Transverse colon (tissue), 4 donors: ENCODE data around the gene ZKSCAN1. TPM values are rescaled to one million over a fixed set of nuclear protein-coding genes. Genes with fewer than 3 reads are reported as not detected.

Experiments
- DNase-seq: peaks from one replicate; pipeline ENCODE4 v3.0.0-alpha.2; 2019
- H3K27ac ChIP-seq, 4 donors: fragments of 200-600 bp; sonication (generic); 2 replicates each; pipeline ENCODE4 v1.5.1; 2016 to 2018; ENCODE audit warnings: inconsistent platforms in 4 of 4
- H3K27me3 ChIP-seq: fragments of 200-600 bp; sonication (generic); 2 replicates; pipeline ENCODE4 v1.5.1; 2017; ENCODE audit warnings: inconsistent platforms
- H3K36me3 ChIP-seq, 4 donors: fragments of 200-600 bp; sonication (generic); 2 replicates each; pipeline ENCODE4 v1.5.1; 2017 to 2019; ENCODE audit warnings: inconsistent platforms in 4 of 4
- H3K4me1 ChIP-seq, 4 donors: fragments of 200-600 bp; sonication (generic); 2 replicates each; pipeline ENCODE4 v1.5.1; 2017 to 2020; ENCODE audit warnings: inconsistent platforms in 4 of 4
- H3K4me3 ChIP-seq, 4 donors: fragments of 200-600 bp; sonication (generic); 1 replicate in 1 of 4; 2 replicates in 3 of 4; pipeline versions ENCODE4 v1.5.1 to v1.6.1; 2017 to 2019; ENCODE audit warnings: inconsistent platforms in 4 of 4
- H3K9me3 ChIP-seq, 2 donors: fragments of 200-600 bp; sonication (generic); 2 replicates each; pipeline ENCODE4 v1.5.1; 2017 to 2019; ENCODE audit warnings: inconsistent platforms in 2 of 2
- CTCF ChIP-seq, 5 experiments: fragments of 200-600 bp in 3 of 5; fragments of 450-650 bp in 2 of 5; sonication (generic) in 3 of 5; IDR thresholded peaks; 1 replicate in 2 of 5; 2 replicates in 3 of 5; pipeline ENCODE4 v1.5.1; 2016 to 2017; ENCODE audit warnings: antibody characterized with exemption in 5 of 5, inconsistent platforms in 3 of 5, mild to moderate bottlenecking in 2 of 5, moderate library complexity in 1 of 5
- EP300 ChIP-seq: sonication (generic); formaldehyde crosslinking; IDR thresholded peaks from one replicate; pipeline ENCODE4 v1.6.1; 2017; ENCODE audit warnings: antibody characterized with exemption, low read depth
- POLR2A ChIP-seq: fragments of 450-650 bp; IDR thresholded peaks from one replicate; pipeline ENCODE4 v1.6.1; 2016; ENCODE audit warnings: antibody characterized with exemption, mild to moderate bottlenecking, moderate library complexity
- POLR2AphosphoS5 ChIP-seq, 3 donors: sonication (generic); formaldehyde crosslinking; IDR thresholded peaks; one replicate each; pipeline ENCODE4 v1.6.1; 2016; ENCODE audit warnings: antibody characterized with exemption in 3 of 3
- WGBS, 2 donors: methylation state at CpG; one replicate each; pipeline ENCODE4 v1.1.5; 2018; ENCODE audit warnings: low coverage in 1 of 2; 5-methylcytosine and 5-hydroxymethylcytosine counted together
- in situ Hi-C, 4 donors: fragments of 200-750 bp; cut with MboI; loops; one replicate each; pipeline versions ENCODE4 v1.15.0 to v1.15.1; 2017; ENCODE audit warnings: low sequenced_read_pairs in 3 of 4, low pct_ligation_motif_present in 1 of 4, low pct_unique_long_range_greater_than_20kb in 1 of 4
- intact Hi-C: fragments of 100-400 bp; cut with DNase I; formaldehyde crosslinking; loops from one replicate; pipeline ENCODE4 v1.15.1; 2023; ENCODE audit warnings: low total_unique reads
- total RNA-seq, 4 donors: library from RNA; depleted of rRNA; stranded (reverse); fragments of >200 nt; gene quantifications; one replicate each; pipeline ENCODE4 v1.1.0, GENCODE V29; 2016

ZKSCAN1 gene
- total RNA-seq, 4 donors from 2014 or later = 63.1 to 97.5 (median 84.5) TPM

- Histone ChIP-seq H3K4me3 (peak overlapping the region in 1 of 4 donors; percentile 16), H3K36me3 (peaks cover 0 to 36% (median 17%) of the 10 kb centered on the region in 4 donors), H3K9me3 (no peaks in the 10 kb centered on the region), H3K4me1 (peaks cover 15 to 57% (median 43%) of the 10 kb centered on the region in 4 donors), H3K27me3 (no peaks in the 10 kb centered on the region), H3K27ac (peak overlapping the region; percentile 61 to 68 (median 64))
- DNase-seq = peak; percentile 77
- intact Hi-C loops = no loop called here
- 35 to 45% methylated on average over 2 to 5 of the region's 5 CpGs for WGBS, 2 donors
- in situ Hi-C loops = no loop called here
- TF ChIP-seq POLR2AphosphoS5 (IDR thresholded peaks at IDR 0.05) (peak in 1 of 3 donors; percentile 21), POLR2A (no peak), CTCF (IDR thresholded peaks at IDR 0.05) (no peak), EP300 (no peak)
Observed at GRCh38 chr7:100022621-100023020, 7.2 kb downstream of the ZKSCAN1 start.

GRCh38 chr7:100023526-100023925 lies 8.1 kb downstream of the ZKSCAN1 start:
- H3K4me1 ChIP-seq = peaks cover 6 to 48% (median 35%) of the 10 kb centered on the region in 4 donors
- H3K4me3 ChIP-seq = no peak overlapping the region
- no peaks in the 10 kb centered on the region for H3K9me3 ChIP-seq
- in situ Hi-C loops (no loop called here), intact Hi-C loops (no loop called here)
- WGBS, 2 donors = 87 to 94% methylated on average over 2 to 12 of the region's 12 CpGs
- peaks cover 0 to 44% (median 17%) of the 10 kb centered on the region in 4 donors for H3K36me3 ChIP-seq
- H3K27me3 ChIP-seq = no peaks in the 10 kb centered on the region
- no peak for DNase-seq
- TF ChIP-seq CTCF (IDR thresholded peaks at IDR 0.05) (no peak), EP300 (no peak), POLR2A (no peak), POLR2AphosphoS5 (IDR thresholded peaks at IDR 0.05) (no peak)
- peak overlapping the region in 3 of 4 donors; percentile 61 to 65 (median 64) for H3K27ac ChIP-seq

- no peak overlapping the region for H3K4me3 ChIP-seq
- H3K36me3 ChIP-seq = peaks cover 0 to 44% (median 17%) of the 10 kb centered on the region in 4 donors
- peaks cover under 1 to 42% (median 29%) of the 10 kb centered on the region in 4 donors for H3K4me1 ChIP-seq
- WGBS, 2 donors = 68 to 73% methylated on average over 6 to 12 of the region's 12 CpGs
- H3K27ac ChIP-seq = no peak overlapping the region
- intact Hi-C loops (no loop called here), in situ Hi-C loops (no loop called here)
- DNase-seq = no peak
- TF ChIP-seq CTCF (IDR thresholded peaks at IDR 0.05) (no peak), POLR2AphosphoS5 (IDR thresholded peaks at IDR 0.05) (no peak), POLR2A (no peak), EP300 (no peak)
- no peaks in the 10 kb centered on the region for H3K27me3 ChIP-seq
- no peaks in the 10 kb centered on the region for H3K9me3 ChIP-seq
Observed at GRCh38 chr7:100024020-100024619, 8.7 kb downstream of the ZKSCAN1 start.

GRCh38 chr7:100027197-100027596 lies 11.8 kb downstream of the ZKSCAN1 start:
- H3K36me3 ChIP-seq = peaks cover 3 to 72% (median 26%) of the 10 kb centered on the region in 4 donors
- 79 to 89% methylated on average over 7 to 11 of the region's 11 CpGs for WGBS, 2 donors
- peaks cover 0 to 13% (median 3%) of the 10 kb centered on the region in 4 donors for H3K4me1 ChIP-seq
- no peaks in the 10 kb centered on the region for H3K9me3 ChIP-seq
- no peak overlapping the region for H3K27ac ChIP-seq
- no peaks in the 10 kb centered on the region for H3K27me3 ChIP-seq
- DNase-seq = no peak
- TF ChIP-seq POLR2A (no peak), POLR2AphosphoS5 (IDR thresholded peaks at IDR 0.05) (no peak), CTCF (IDR thresholded peaks at IDR 0.05) (no peak), EP300 (no peak)
- intact Hi-C loops (no loop called here), in situ Hi-C loops (no loop called here)
- H3K4me3 ChIP-seq = no peak overlapping the region
